SK-N-MC (cell line): Measurements from ENCODE around the gene CERS4.

ENCODE experiments used
- EZH2 ChIP-seq: fragments of 200-600 bp; sonication (generic); IDR thresholded peaks from one replicate; pipeline ENCODE4 v1.6.1; 2017; ENCODE audit warnings: antibody characterized with exemption
- FOXP2 ChIP-seq: optimal IDR thresholded peaks from 2 replicates; pipeline ENCODE3; 2011; ENCODE audit warnings: mild to moderate bottlenecking, moderate library complexity; ENCODE audit not compliant: insufficient read depth; ENCODE audit errors: extremely low read length, control extremely low read depth
- POLR2AphosphoS5 ChIP-seq: IDR thresholded peaks from 2 replicates; pipeline ENCODE4 v1.6.1; 2012; ENCODE audit warnings: mild to moderate bottlenecking, low read depth, low read length, borderline replicate concordance

DNA sequence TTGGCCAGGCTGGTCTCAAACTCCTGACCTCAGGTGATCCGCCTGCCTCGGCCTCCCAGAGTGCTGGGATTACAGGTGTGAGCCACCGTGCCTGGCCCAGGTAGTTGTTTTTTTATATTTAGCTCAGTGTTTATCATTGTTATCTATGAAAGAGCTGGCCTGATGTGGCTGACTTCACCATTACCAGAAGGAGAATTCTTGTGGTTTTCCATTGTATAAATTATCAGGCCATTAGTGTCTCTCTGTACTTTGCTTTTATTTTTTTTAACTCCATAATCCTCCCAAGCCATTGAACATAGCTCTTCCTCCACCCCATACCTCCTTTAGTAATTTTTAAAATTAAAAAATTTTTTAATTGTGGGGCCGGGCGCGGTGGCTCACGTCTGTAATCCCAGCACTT is 24.2 kb downstream of the CERS4 start:
- TF ChIP-seq FOXP2 (no peak), EZH2 (no peak), POLR2AphosphoS5 (no peak)
